ENCODE results near the gene EEF1B2. TPM values are rescaled to one million over a fixed set of nuclear protein-coding genes. Genes with fewer than 3 reads are reported as not detected.
"Not testable (repeated sequence)": the region's sequence is repeated elsewhere in the genome, so short reads cannot be mapped to it uniquely, and the experiment has no call there.

The EEF1B2 gene
- total RNA-seq, 2 experiments from 2014 or later, result 1,109 to 1,132 TPM

DNA sequence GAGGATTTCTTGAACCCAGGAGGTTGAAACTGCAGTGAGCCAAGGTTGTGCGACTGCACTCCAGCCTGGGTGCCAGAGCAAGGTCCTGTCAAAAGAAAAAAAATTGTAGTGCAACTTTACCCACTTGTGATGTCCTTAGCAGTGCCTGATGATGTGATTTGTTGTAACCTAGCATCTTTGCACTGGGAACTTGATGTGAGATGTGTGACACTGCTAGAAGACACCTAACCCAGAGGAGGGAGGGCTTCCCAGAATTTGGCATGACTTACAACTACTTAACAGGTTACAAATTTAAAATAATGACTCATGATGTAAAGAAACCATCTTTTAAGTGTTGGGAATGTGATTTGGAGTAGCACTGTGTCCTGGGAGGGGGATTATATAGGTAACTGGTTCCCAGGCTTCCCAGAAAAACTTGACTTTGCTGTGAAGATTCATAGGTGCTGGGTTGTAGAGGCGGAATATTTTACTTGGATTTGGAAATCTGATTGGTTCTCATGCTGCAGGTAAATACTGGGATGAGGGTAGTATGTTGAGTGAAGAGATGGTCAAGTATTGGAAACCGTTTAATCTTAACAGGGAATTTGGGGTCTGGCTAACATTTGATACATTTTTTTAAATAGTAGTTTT lies 3.7 kb downstream of the EEF1B2 start:
- intact Hi-C loops (cut with DNase I, micrococcal nuclease), result loop anchor here (5.0 to 10.0 kb wide), 6 partner anchors 114 to 1551 kb away; partner anchors contain the start of genes CCNYL1 (in 1 of the 2), CREB1 (in 1 of the 2), FASTKD2 (in 1 of the 2) and MDH1B (in 1 of the 2)
- TF ChIP-seq, protein P1, sequence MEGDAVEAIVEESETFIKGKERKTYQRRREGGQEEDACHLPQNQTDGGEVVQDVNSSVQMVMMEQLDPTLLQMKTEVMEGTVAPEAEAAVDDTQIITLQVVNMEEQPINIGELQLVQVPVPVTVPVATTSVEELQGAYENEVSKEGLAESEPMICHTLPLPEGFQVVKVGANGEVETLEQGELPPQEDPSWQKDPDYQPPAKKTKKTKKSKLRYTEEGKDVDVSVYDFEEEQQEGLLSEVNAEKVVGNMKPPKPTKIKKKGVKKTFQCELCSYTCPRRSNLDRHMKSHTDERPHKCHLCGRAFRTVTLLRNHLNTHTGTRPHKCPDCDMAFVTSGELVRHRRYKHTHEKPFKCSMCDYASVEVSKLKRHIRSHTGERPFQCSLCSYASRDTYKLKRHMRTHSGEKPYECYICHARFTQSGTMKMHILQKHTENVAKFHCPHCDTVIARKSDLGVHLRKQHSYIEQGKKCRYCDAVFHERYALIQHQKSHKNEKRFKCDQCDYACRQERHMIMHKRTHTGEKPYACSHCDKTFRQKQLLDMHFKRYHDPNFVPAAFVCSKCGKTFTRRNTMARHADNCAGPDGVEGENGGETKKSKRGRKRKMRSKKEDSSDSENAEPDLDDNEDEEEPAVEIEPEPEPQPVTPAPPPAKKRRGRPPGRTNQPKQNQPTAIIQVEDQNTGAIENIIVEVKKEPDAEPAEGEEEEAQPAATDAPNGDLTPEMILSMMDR (IDR thresholded peaks at IDR 0.05), result no peak
- no peak for ATAC-seq (ENCODE audit: poor library complexity)
- Histone ChIP-seq H3K4me3 (ENCODE audit: low read length) (no peak overlapping the region), H3K27ac (ENCODE audit: low read depth in 1 of 2, low read length in 2 of 2) (no peak overlapping the region), H3K36me3 (ENCODE audit: insufficient read depth, low read length) (peaks cover 31% of the 10 kb centered on the region), H3K4me1 (ENCODE audit: insufficient read depth, low read length) (peaks cover 20% of the 10 kb centered on the region), H3K27me3 (ENCODE audit: control insufficient read depth in 1 of 2, insufficient read depth in 2 of 2, low read length in 2 of 2) (no peaks in the 10 kb centered on the region), H3K9me3 (ENCODE audit: control insufficient read depth in 1 of 2, insufficient read depth in 1 of 2, low read length in 2 of 2) (no peaks in the 10 kb centered on the region)
- Mint-ChIP-seq H3K4me1 (ENCODE audit: low read depth) (peaks cover 54% of the 10 kb centered on the region), H3K4me3 (peak overlapping the region; percentile 35), H3K9me3 (no peaks in the 10 kb centered on the region), H3K27me3 (no peaks in the 10 kb centered on the region), H3K27ac (peak overlapping the region; percentile 21), H3K36me3 (ENCODE audit: low read depth) (peaks cover 70% of the 10 kb centered on the region)
- CTCF ChIA-PET, result interaction anchor here (1.8 kb wide), 1 partner anchor 18 kb away, joined by 3 read pairs; no protein-coding TSS in a partner anchor
- DNase-seq, result no peak
- POLR2A ChIA-PET, result no interaction called here

DNA sequence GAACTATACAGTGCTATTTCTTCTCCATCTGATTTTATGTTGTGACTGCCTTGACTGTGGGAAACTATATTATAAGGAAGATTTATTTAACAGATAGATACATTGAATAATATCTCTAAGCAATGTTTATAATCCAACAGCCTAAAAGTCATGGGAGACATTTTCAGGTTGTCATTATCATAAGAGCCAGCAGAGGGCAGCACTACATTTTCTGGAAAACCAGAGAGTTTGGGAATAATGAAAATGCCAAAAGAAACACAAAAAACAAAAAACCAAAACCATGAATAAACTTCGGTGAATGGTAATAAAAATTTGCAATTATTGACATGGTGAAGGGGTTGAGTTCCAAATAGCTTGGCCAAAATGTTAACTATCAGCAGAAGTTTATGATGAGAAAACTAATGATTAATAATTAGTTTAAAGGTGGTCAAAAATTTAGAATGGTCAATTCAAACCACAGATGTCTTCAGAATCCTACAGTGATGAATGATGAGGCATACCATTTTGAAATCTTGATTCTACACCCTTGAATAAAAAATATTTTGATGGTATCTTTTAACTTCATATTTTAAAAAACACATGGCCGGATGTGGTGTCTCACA lies 4.7 kb downstream of the EEF1B2 start:
- ATAC-seq (ENCODE audit: poor library complexity) (no peak), DNase-seq (peak in 8 of 14 experiments; percentile 6 to 66 (median 28))
- no peak overlapping the region for H3K4me3 Mint-ChIP-seq
- no peak overlapping the region for H3K27ac ChIP-seq (ENCODE audit: low read depth in 1 of 2, low read length in 2 of 2)
- peaks cover 45% of the 10 kb centered on the region for H3K4me1 Mint-ChIP-seq (ENCODE audit: low read depth)
- H3K4me3 ChIP-seq (ENCODE audit: low read length), result no peak overlapping the region
- H3K9me3 ChIP-seq (ENCODE audit: control insufficient read depth in 1 of 2, insufficient read depth in 1 of 2, low read length in 2 of 2), result peaks cover 0 to 4% of the 10 kb centered on the region in 2 experiments
- POLR2A ChIA-PET, result no interaction called here
- H3K27ac Mint-ChIP-seq, result no peak overlapping the region
- no peaks in the 10 kb centered on the region for H3K9me3 Mint-ChIP-seq
- no peaks in the 10 kb centered on the region for H3K27me3 ChIP-seq (ENCODE audit: control insufficient read depth in 1 of 2, insufficient read depth in 2 of 2, low read length in 2 of 2)
- peaks cover 60% of the 10 kb centered on the region for H3K36me3 Mint-ChIP-seq (ENCODE audit: low read depth)
- CTCF ChIA-PET, result no interaction called here
- H3K36me3 ChIP-seq (ENCODE audit: insufficient read depth, low read length), result peaks cover 31% of the 10 kb centered on the region
- H3K4me1 ChIP-seq (ENCODE audit: insufficient read depth, low read length), result peaks cover 19% of the 10 kb centered on the region
- TF ChIP-seq, protein P1 (IDR thresholded peaks at IDR 0.05), result peak; percentile 95
- H3K27me3 Mint-ChIP-seq, result no peaks in the 10 kb centered on the region
- intact Hi-C loops (cut with DNase I, micrococcal nuclease), result loop anchor here (5.0 to 10.0 kb wide), 6 partner anchors 113 to 1550 kb away; partner anchors contain the start of genes CCNYL1 (in 1 of the 2), CREB1 (in 1 of the 2), FASTKD2 (in 1 of the 2) and MDH1B (in 1 of the 2)

DNA sequence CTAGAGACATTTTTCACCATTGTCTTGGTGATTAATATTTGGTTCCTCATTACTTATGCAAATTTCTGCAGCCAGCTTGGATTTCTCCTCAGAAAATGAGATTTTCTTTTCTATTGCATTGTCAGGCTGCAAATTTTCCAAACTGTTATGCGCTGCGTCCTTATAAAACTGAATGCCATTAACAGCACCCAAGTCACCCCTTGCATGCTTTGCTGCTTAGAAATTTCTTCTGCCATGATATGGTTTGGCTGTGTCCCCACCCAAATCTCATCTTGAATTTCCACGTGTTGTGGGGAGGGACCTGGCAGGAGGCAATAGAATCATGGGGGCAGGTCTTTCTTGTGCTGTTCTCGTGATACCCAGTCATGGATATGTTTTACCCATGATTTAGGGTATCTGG lies 8.5 kb downstream of the EEF1B2 start:
- H3K36me3 Mint-ChIP-seq (ENCODE audit: low read depth), result peaks cover 27% of the 10 kb centered on the region
- CTCF ChIA-PET, result not testable (repeated sequence)
- intact Hi-C loops (cut with DNase I, micrococcal nuclease), result loop anchor here in 1 of 2 experiments (5.0 to 10.0 kb wide), 3 partner anchors 1304 to 1547 kb away; partner anchors contain the start of genes CCNYL1 and METTL21A

DNA sequence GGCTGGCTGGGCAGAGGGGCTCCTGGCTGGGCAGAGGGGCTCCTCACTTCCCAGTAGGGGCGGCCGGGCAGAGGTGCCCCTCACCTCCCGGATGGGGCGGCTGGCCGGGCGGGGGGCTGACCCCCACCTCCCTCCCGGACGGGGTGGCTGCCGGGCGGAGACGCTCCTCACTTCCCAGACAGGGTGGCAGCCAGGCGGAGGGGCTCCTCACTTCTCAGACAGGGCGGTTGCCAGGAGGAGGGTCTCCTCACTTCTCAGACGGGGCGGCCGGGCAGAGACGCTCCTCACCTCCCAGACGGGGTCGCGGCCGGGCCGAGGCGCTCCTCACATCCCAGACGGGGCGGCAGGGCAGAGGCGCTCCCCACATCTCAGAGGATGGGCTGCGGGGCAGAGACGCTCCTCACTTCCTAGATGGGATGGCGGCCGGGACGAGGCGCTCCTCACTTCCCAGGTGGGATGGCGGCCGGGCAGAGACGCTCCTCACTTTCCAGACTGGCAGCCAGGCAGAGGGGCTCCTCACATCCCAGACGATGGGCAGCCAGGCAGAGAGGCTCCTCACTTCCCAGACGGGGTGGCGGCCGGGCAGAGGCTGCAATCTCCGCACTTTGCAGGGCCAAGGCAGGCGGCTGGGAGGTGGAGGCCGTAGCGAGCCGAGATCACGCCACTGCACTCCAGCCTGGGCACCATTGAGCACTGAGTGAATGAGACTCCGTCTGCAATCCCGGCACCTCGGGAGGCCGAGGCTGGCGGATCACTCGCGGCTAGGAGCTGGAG lies 12.1 kb downstream of the EEF1B2 start:
- H3K27me3 Mint-ChIP-seq; H3K4me1 Mint-ChIP-seq (ENCODE audit: low read depth); H3K27me3 ChIP-seq (ENCODE audit: control insufficient read depth in 1 of 2, insufficient read depth in 2 of 2, low read length in 2 of 2); H3K4me1 ChIP-seq (ENCODE audit: insufficient read depth, low read length); intact Hi-C loops (cut with DNase I, micrococcal nuclease); CTCF ChIA-PET; H3K36me3 ChIP-seq (ENCODE audit: insufficient read depth, low read length); H3K27ac ChIP-seq (ENCODE audit: low read depth in 1 of 2, low read length in 2 of 2); ATAC-seq (ENCODE audit: poor library complexity); H3K9me3 Mint-ChIP-seq; H3K4me3 ChIP-seq (ENCODE audit: low read length); H3K27ac Mint-ChIP-seq; H3K4me3 Mint-ChIP-seq; POLR2A ChIA-PET; DNase-seq; H3K9me3 ChIP-seq (ENCODE audit: control insufficient read depth in 1 of 2, insufficient read depth in 1 of 2, low read length in 2 of 2): not testable (repeated sequence)
- peaks cover 14% of the 10 kb centered on the region for H3K36me3 Mint-ChIP-seq (ENCODE audit: low read depth)

More for the DNA sequence above, 8.5 kb downstream of the EEF1B2 start:
- H3K27me3 ChIP-seq (ENCODE audit: control insufficient read depth in 1 of 2, insufficient read depth in 2 of 2, low read length in 2 of 2); H3K4me1 Mint-ChIP-seq (ENCODE audit: low read depth); H3K4me3 ChIP-seq (ENCODE audit: low read length); H3K4me3 Mint-ChIP-seq; H3K4me1 ChIP-seq (ENCODE audit: insufficient read depth, low read length); ATAC-seq (ENCODE audit: poor library complexity); H3K27me3 Mint-ChIP-seq; H3K27ac Mint-ChIP-seq; H3K9me3 Mint-ChIP-seq; DNase-seq; H3K9me3 ChIP-seq (ENCODE audit: control insufficient read depth in 1 of 2, insufficient read depth in 1 of 2, low read length in 2 of 2); POLR2A ChIA-PET; H3K27ac ChIP-seq (ENCODE audit: low read depth in 1 of 2, low read length in 2 of 2); H3K36me3 ChIP-seq (ENCODE audit: insufficient read depth, low read length): not testable (repeated sequence)
